Hematopoietic multipotent progenitor cell treated with erythropoietin and hydrocortisone succinate and interleukin-3 and kit ligand, for 8 days (in vitro differentiated cells): Measurements from ENCODE around the gene SLCO3A1.

Source experiments
- DNase-seq: peaks from one replicate; pipeline ENCODE4 v3.0.0-alpha.2; 2015

The SLCO3A1 gene

DNA sequence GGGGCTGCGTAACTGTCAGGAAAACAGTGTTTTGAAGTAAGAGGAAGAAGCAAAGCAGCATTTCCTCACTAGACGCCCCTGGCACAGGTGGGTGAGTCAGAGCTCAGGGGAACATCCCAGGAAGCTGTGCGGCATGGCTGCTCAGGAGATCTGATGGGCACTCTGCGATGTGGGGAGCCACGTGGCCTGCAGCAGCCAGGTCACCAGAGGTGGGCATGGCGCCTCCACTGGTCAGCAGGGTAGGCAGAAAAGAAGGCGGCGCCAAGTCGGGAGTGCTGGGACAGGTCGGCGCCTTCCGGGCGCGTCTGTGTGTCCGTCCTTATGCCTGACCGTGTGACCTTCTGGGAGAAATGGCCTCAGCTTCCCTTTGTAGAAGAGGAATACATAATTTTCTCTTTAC, 290.3 kb downstream of the SLCO3A1 start:
- DNase-seq: no peak

DNA sequence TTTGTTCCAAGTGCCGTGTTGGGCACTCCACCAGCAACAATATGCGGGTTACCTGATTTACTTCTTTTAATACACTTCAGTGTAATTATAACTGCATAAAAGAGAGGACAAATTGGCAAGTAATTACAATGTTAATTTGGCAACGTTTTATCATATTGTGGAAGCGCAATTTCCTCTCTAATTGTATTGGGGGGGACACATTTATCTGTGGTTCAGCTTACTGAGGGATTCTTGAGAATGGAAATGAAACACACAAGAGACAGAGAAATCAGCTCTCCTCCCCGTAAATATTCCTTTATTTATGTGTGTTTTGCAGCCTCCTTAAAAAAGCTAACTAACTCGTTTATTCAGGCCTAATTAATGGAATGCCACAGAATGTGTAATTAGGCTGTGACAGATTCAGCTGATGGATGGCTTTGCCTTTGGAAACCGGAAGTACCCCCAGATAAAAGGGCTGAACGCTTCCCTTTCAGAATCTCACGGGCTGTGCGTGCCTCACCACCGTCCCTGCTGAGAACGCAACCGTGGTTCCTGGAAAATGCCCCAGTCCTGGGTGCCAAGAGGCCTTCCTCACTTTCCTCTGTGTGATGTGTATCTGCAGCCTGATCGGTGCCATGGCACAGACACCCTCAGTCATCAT, 293.1 kb downstream of the SLCO3A1 start:
- no peak for DNase-seq

- no peak for DNase-seq
Measured at GRCh38 chr15:92149029-92149428, 295.5 kb downstream of the SLCO3A1 start.

DNA sequence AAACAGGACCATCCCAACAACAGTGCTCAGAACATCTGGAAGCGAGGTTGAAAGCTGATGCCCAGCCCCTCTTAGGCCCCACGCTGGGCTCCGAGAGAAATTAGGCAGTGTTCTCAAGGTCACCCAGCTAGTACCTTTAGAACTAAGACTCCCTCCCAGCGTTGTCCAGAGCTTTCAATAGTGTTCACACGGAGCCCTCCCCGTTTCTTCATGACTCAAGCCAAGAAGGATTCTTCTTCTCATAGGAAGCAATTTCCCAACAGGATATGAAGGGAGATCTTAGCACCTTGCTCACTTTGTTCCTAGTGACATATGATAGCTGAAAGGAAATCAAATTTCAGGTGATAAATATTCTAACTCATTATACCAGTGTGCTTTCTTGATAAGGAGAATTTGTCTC, 296.0 kb downstream of the SLCO3A1 start:
- DNase-seq: no peak

GRCh38 chr15:92151168-92151567, 297.7 kb downstream of the SLCO3A1 start:
- DNase-seq: no peak

DNA sequence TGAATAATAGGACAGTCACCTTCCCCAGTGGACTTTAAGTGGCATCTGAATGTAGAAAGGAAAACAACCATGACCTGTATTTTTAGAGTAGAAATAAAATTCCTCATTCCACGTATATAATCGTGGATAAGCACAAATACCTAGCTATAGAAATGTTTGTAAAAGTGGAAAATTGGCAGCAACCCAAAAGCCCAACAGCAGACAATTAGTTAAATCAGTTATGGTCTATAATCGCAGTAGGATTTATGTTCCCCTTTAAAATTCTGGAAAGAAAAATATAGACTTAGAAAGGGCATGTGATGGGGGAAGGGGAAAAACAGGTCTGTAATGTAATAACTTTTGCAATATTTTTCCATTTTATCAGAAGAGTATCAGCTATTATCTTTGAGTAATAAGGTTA, 298.2 kb downstream of the SLCO3A1 start:
- no peak for DNase-seq

DNA sequence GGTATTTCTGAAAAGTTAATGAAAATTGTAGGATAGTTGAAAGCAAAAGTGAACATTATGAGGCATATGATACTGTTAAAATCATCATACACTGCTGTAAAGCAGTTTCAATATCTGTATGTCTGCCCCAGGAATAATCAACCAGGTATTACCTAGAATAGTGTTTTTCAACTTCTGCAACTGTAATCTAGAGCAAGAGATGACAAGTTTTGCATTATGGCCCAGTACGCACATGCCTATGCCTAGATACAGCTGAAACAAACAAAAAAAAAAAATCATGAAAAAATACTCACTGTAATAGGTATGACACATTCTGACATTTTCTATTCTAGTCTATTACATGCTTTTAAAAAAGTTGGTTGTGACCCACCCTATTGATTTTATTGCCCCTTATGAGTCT, 299.5 kb downstream of the SLCO3A1 start:
- no peak for DNase-seq

GRCh38 chr15:92153620-92154019, 300.1 kb downstream of the SLCO3A1 start:
- no peak for DNase-seq

GRCh38 chr15:92155934-92156333, 302.4 kb downstream of the SLCO3A1 start:
- DNase-seq: no peak

GRCh38 chr15:92157666-92158298, 304.3 kb downstream of the SLCO3A1 start:
- no peak for DNase-seq

GRCh38 chr15:92158426-92158825, 304.9 kb downstream of the SLCO3A1 start:
- DNase-seq: no peak

- no peak for DNase-seq
Measured at GRCh38 chr15:92159481-92159880, 306.0 kb downstream of the SLCO3A1 start.

- no peak for DNase-seq
Measured at GRCh38 chr15:92159906-92160841, 306.7 kb downstream of the SLCO3A1 start.

- no peak for DNase-seq
Measured at GRCh38 chr15:92161039-92161670, 307.6 kb downstream of the SLCO3A1 start.

GRCh38 chr15:92162657-92163056, 309.1 kb downstream of the SLCO3A1 start:
- no peak for DNase-seq

GRCh38 chr15:92163641-92164040, 310.1 kb downstream of the SLCO3A1 start:
- DNase-seq: no peak

DNA sequence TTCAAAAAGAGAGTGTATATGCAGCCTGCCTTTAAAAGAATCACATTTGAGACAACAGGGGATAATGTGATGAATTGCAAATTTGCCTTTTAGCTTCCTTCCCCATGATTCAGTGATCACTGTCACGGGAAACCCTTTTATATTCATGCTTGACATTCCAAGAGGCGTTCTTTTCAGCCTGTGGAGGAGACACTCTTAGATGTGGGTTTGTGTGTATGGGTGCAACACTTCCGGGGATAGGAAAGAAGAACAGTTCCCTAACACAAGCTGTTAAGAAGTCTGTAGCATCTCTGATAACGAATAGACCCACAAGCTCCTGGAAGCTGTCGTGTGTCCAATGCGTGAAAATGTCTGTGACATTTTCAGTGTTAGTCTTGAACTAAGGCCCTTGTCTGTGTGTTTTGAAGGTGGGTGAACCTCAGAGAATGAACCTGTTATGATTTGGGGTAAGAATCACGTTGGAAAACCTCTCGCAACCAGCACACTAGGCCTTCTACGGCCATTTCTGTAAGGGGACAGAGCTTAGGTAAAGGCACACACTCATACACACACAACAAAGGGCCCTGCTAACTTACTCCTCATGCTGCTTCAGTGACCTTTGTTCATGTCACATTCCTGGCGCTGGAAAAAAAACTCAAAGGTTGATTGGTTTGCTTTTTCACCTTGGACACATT, 311.0 kb downstream of the SLCO3A1 start:
- DNase-seq: no peak

GRCh38 chr15:92165001-92165346, 311.5 kb downstream of the SLCO3A1 start:
- DNase-seq: no peak

- DNase-seq: no peak
Measured at GRCh38 chr15:92166029-92166428, 312.5 kb downstream of the SLCO3A1 start.

- DNase-seq: no peak
Measured at GRCh38 chr15:92166751-92167405, 313.4 kb downstream of the SLCO3A1 start.

GRCh38 chr15:92167451-92167850, 313.9 kb downstream of the SLCO3A1 start:
- no peak for DNase-seq

- no peak for DNase-seq
Measured at GRCh38 chr15:92168066-92168683, 314.7 kb downstream of the SLCO3A1 start.
